K562 (cell line): ENCODE results near the gene MYRIP. TPM values are rescaled to one million over a fixed set of nuclear protein-coding genes. Genes with fewer than 3 reads are reported as not detected.

Experiments used
- ATAC-seq: fragments of 200-7000 bp; cut with Tn5 transposase; 3 replicates; pipeline ENCODE4 v1.9.1; 2020; ENCODE audit warnings: moderate library complexity
- BruUV-seq: library from RNA; stranded (reverse); fragments of 400-500 nt; replicated peaks from 2 replicates; lab custom pipeline; 2021; lab: Mats Ljungman, UMichigan
- CTCF ChIA-PET: fragments of 300-600 bp; formaldehyde crosslinking; extraction: SDS; loops from one replicate; lab custom pipeline; 2021; ENCODE audit warnings: low intra/inter-chr PET ratio; lab: Yijun Ruan, JAX
- POLR2A ChIA-PET: fragments of 300-600, 350-650 bp; sonication (Branson Sonifier 250); formaldehyde crosslinking; extraction: SDS; loops from one replicate; lab custom pipeline; 2021; ENCODE audit warnings: antibody characterized with exemption, inconsistent platforms; lab: Yijun Ruan, JAX
- DNase-seq, 4 experiments: peaks; one replicate each; pipeline versions ENCODE4 v3.0.0 to v3.0.0-alpha.2; 2011 to 2018; ENCODE audit warnings: low spot score in 3 of 4, mixed read lengths in 3 of 4; ENCODE audit errors: extremely low read depth in 1 of 4
- FAIRE-seq: peaks from 2 replicates; lab custom pipeline; 2011; peaks lifted over from hg19 to GRCh38; lab: Jason Lieb, UNC
- H2AFZ ChIP-seq: 2 replicates; pipeline ENCODE4 v1.6.0; 2011; ENCODE audit warnings: low read depth, low read length, control low read depth, inconsistent platforms
- H3K27ac ChIP-seq: fragments of 200-600 bp; 3 replicates; pipeline ENCODE4 v1.8.0; 2011; ENCODE audit warnings: low read depth, mild to moderate bottlenecking, control low read depth, inconsistent platforms, low read length, moderate library complexity, mixed read lengths; ENCODE audit errors: extremely low read depth
- H3K27me3 ChIP-seq, 2 experiments: fragments of 300-600 bp in 1 of 2; 2 replicates in 1 of 2; 3 replicates in 1 of 2; pipeline versions ENCODE4 v1.6.0 to v1.8.0; 2011; ENCODE audit warnings: inconsistent platforms in 2 of 2, low read length in 2 of 2, mild to moderate bottlenecking in 1 of 2, mixed read lengths in 1 of 2, moderate library complexity in 1 of 2; ENCODE audit not compliant: control insufficient read depth in 2 of 2, insufficient read depth in 2 of 2
- H3K36me3 ChIP-seq: fragments of 300-600 bp; 3 replicates; pipeline ENCODE4 v1.8.0; 2011; ENCODE audit warnings: mild to moderate bottlenecking, low read length, inconsistent platforms; ENCODE audit not compliant: control insufficient read depth, insufficient read depth
- H3K4me1 ChIP-seq, 2 experiments: fragments of 200-600 bp in 1 of 2; replicated peaks in 1 of 2; 2 replicates in 1 of 2; 3 replicates in 1 of 2; pipeline versions ENCODE4 v1.5.1 to v1.8.0; 2011; ENCODE audit warnings: inconsistent platforms in 2 of 2, low read length in 2 of 2, mild to moderate bottlenecking in 1 of 2, mixed read lengths in 1 of 2, moderate library complexity in 1 of 2; ENCODE audit not compliant: control insufficient read depth in 2 of 2, insufficient read depth in 2 of 2
- H3K4me2 ChIP-seq: 2 replicates; pipeline ENCODE4 v1.6.1; 2011; ENCODE audit warnings: low read length, control low read depth, inconsistent platforms, mixed read lengths; ENCODE audit not compliant: insufficient read depth
- H3K4me3 ChIP-seq: fragments of 200-600 bp; sonication (generic), shearing (Covaris generic); 2 replicates; pipeline ENCODE4 v1.5.1; 2016; ENCODE audit warnings: control low read depth, inconsistent platforms
- H3K79me2 ChIP-seq: fragments of 200-600 bp; 3 replicates; pipeline ENCODE4 v1.8.0; 2011; ENCODE audit warnings: low read length, inconsistent platforms; ENCODE audit not compliant: control insufficient read depth, insufficient read depth
- H3K9ac ChIP-seq, 2 experiments: 2 replicates each; pipeline versions ENCODE4 v1.6.0 to v1.6.1; 2011; ENCODE audit warnings: low read depth in 2 of 2, low read length in 2 of 2, control low read depth in 1 of 2, inconsistent platforms in 1 of 2, mild to moderate bottlenecking in 1 of 2, mixed read lengths in 1 of 2; ENCODE audit not compliant: insufficient read depth in 1 of 2
- H3K9me1 ChIP-seq: one replicate; pipeline ENCODE4 v1.6.0; 2011; ENCODE audit warnings: inconsistent platforms, mild to moderate bottlenecking, low read length, moderate library complexity; ENCODE audit not compliant: control insufficient read depth, insufficient read depth
- H3K9me3 ChIP-seq: replicated peaks from 2 replicates; pipeline ENCODE4 v1.5.1; 2011; ENCODE audit warnings: low read depth, low read length, inconsistent platforms; ENCODE audit not compliant: control insufficient read depth, insufficient read depth
- H4K20me1 ChIP-seq: replicated peaks from 2 replicates; pipeline ENCODE4 v1.6.1; 2011; ENCODE audit warnings: low read length, inconsistent platforms, mixed read lengths; ENCODE audit not compliant: control insufficient read depth, insufficient read depth
- BRD9 ChIP-seq: fragments of 450-650 bp; IDR thresholded peaks from 2 replicates; pipeline ENCODE4 v1.6.1; 2018; ENCODE audit warnings: low read depth; ENCODE audit not compliant: partially characterized antibody
- CTCFL ChIP-seq: IDR thresholded peaks from 2 replicates; pipeline ENCODE4 v1.6.1; 2011; ENCODE audit warnings: borderline replicate concordance, low read depth, mild to moderate bottlenecking, moderate library complexity, low read length; ENCODE audit not compliant: insufficient read depth, poor library complexity, severe bottlenecking
- L3MBTL2 ChIP-seq: fragments of 450-650 bp; IDR thresholded peaks from 2 replicates; pipeline ENCODE4 v1.6.1; 2016; ENCODE audit warnings: mild to moderate bottlenecking, moderate library complexity
- MTF1 ChIP-seq: fragments of 250-450 bp; sonication (Bioruptor Pico); IDR thresholded peaks from 2 replicates; pipeline ENCODE4 v1.9.0; 2021; ENCODE audit warnings: moderate library complexity, mild to moderate bottlenecking, inconsistent platforms, borderline replicate concordance
- RREB1 ChIP-seq: fragments of 250-450 bp; sonication (Bioruptor Pico); IDR thresholded peaks from 2 replicates; pipeline ENCODE4 v1.4.0; 2020
- TAF7 ChIP-seq: fragments of 450-650 bp; IDR thresholded peaks from 2 replicates; pipeline ENCODE4 v1.6.1; 2016; ENCODE audit warnings: missing genetic modification characterization, missing compliant biosample characterization
- whole genome bisulfite sequencing: fragments of 100-300 bp; shearing (Covaris generic); methylation state at CpG from one replicate; pipeline ENCODE4 v1.1.6; 2016; ENCODE audit warnings: low coverage, mixed read lengths; ENCODE audit not compliant: insufficient coverage; ENCODE audit errors: missing lambda C conversion rate; 5-methylcytosine and 5-hydroxymethylcytosine counted together
- in situ Hi-C: fragments of 300-500 bp; cut with MboI; formaldehyde crosslinking; loops from 4 replicates; pipeline ENCODE4 v1.15.0; 2018; ENCODE audit warnings: inconsistent platforms, mixed read lengths
- intact Hi-C: fragments of 100-400 bp; cut with micrococcal nuclease; formaldehyde crosslinking; loops from 2 replicates; pipeline ENCODE4 v1.14.2; 2022
- polyA plus RNA-seq, 8 experiments: library from polyadenylated mRNA; depleted of rRNA in 4 of 8; stranded (reverse) in 5 of 8; unstranded in 3 of 8; fragments of >200 nt; fragmentation: Nextera tagmentation in 2 of 8; fragmentation: Illumina TruSeq in 1 of 8; extraction: Ambion mirVana in 2 of 8; extraction: Trizol in 1 of 8; gene quantifications; 2 replicates each; pipeline versions ENCODE4 v1.2.1 to v1.2.3, GENCODE V29; 2011 to 2014; ENCODE audit warnings: inconsistent platforms in 1 of 8, missing spikeins in 1 of 8
- total RNA-seq, 7 experiments: library from RNA; depleted of rRNA in 6 of 7; stranded (reverse); fragments of >200 nt in 6 of 7; fragmentation: Illumina TruSeq in 2 of 7; extraction: Trizol in 2 of 7; gene quantifications; 2 replicates each; pipeline versions ENCODE4 v1.2.1 to v1.2.3, GENCODE V29; 2011 to 2021; ENCODE audit warnings: low replicate concordance in 1 of 7

MYRIP gene
- total and polyA plus RNA-seq, 9 of the 15 experiments (the other 6 are each of a cell fraction or from before 2014, with no cell fraction given) = 0.03 to 0.12 TPM; not detected in 7

- BruUV-seq = no TSS peak
- Histone ChIP-seq H3K9me1 (no peaks in the 10 kb centered on the region), H3K27ac (no peak overlapping the region), H3K36me3 (no peaks in the 10 kb centered on the region), H3K79me2 (no peaks in the 10 kb centered on the region), H3K27me3 (no peaks in the 10 kb centered on the region), H2AFZ (no peak overlapping the region), H3K4me2 (no peak overlapping the region), H3K9ac (no peak overlapping the region), H3K4me1 (no peaks in the 10 kb centered on the region), H3K4me3 (no peak overlapping the region), H4K20me1 (no peaks in the 10 kb centered on the region), H3K9me3 (no peaks in the 10 kb centered on the region)
- FAIRE-seq (no peak), DNase-seq (no peak), ATAC-seq (no peak)
- TF ChIP-seq L3MBTL2 (no peak), CTCFL (no peak), RREB1 (no peak), MTF1 (CRISPR knock-in tag) (no peak), TAF7 (tag) (no peak), BRD9 (no peak)
- 0% methylated on average over 2 of the region's 2 CpGs for WGBS
- intact Hi-C loops = no loop called here
- ChIA-PET POLR2A (no interaction called here), CTCF (no interaction called here)
- in situ Hi-C loops = no loop called here
Measured at GRCh38 chr3:39919281-39919680, 109.9 kb downstream of the MYRIP start.
